ENCODE data around the gene METTL23. TPM values are rescaled to one million over a fixed set of nuclear protein-coding genes. Genes with fewer than 3 reads are reported as not detected.
"Not testable (repeated sequence)": the region's sequence is repeated elsewhere in the genome, so short reads cannot be mapped to it uniquely, and the experiment has no call there.

METTL23 gene
- total RNA-seq, 2 experiments from 2014 or later, result 35.4 to 37.8 TPM

GRCh38 chr17:76737676-76738467 lies 11.2 kb downstream of the METTL23 start, which contains the start of gene MFSD11:
MFSD11 (plus strand) TSS chr17:76738119; CDS start chr17:76738353, 234 bp downstream.
- Mint-ChIP-seq H3K27me3 (no peaks in the 10 kb centered on the region), H3K4me1 (ENCODE audit: low read depth) (peaks cover 54% of the 10 kb centered on the region), H3K9me3 (no peaks in the 10 kb centered on the region), H3K4me3 (peak within 1 kb of the TSS; percentile 96), H3K36me3 (ENCODE audit: low read depth) (peaks cover 69% of the 10 kb centered on the region), H3K27ac (peak within 1 kb of the TSS; percentile 96)
- ATAC-seq (ENCODE audit: poor library complexity) (peak; percentile 57), DNase-seq (peak; percentile 84 to 98 (median 90))
- Histone ChIP-seq H3K36me3 (ENCODE audit: insufficient read depth, low read length) (peaks cover 49% of the 10 kb centered on the region), H3K27me3 (ENCODE audit: control insufficient read depth in 1 of 2, insufficient read depth in 2 of 2, low read length in 2 of 2) (no peaks in the 10 kb centered on the region), H3K4me3 (ENCODE audit: low read length) (peak within 1 kb of the TSS; percentile 96), H3K27ac (ENCODE audit: low read depth in 1 of 2, low read length in 2 of 2) (peak within 1 kb of the TSS; percentile 99), H3K4me1 (ENCODE audit: insufficient read depth, low read length) (peaks cover 31% of the 10 kb centered on the region), H3K9me3 (ENCODE audit: control insufficient read depth in 1 of 2, insufficient read depth in 1 of 2, low read length in 2 of 2) (no peaks in the 10 kb centered on the region)
- TF ChIP-seq CTCF (IDR thresholded peaks at IDR 0.05), result no peak
- ChIA-PET POLR2A (interaction anchor here (0.6 to 7.9 kb wide), 16 partner anchors 11 to 1383 kb away, joined by 3 to 165 read pairs (median 5); partner anchors contain the start of genes JMJD6, METTL23, MXRA7 and SEC14L1), CTCF (interaction anchor here (1.0 to 3.5 kb wide), 7 partner anchors 11 to 35 kb away, joined by 3 to 15 read pairs (median 4); partner anchors contain the start of genes JMJD6 and METTL23)
- intact Hi-C loops (cut with DNase I, micrococcal nuclease), result loop anchor here (1.0 to 10.0 kb wide), 7 partner anchors 12 to 953 kb away; partner anchors contain the start of genes JMJD6 (in 1 of the 2), METTL23 (in 1 of the 2), UBE2O (in 1 of the 2) and UNK (in 1 of the 2)

- no peak for TF ChIP-seq CTCF (IDR thresholded peaks at IDR 0.05)
- H3K4me3 Mint-ChIP-seq, result peak overlapping the region; percentile 96
- ChIA-PET CTCF (interaction anchor here (1.0 to 3.5 kb wide), 7 partner anchors 11 to 34 kb away, joined by 3 to 15 read pairs (median 4); partner anchors contain the start of genes JMJD6 and METTL23), POLR2A (interaction anchor here (1.0 to 7.9 kb wide), 12 partner anchors 10 to 1220 kb away, joined by 3 to 165 read pairs (median 8); partner anchors contain the start of genes JMJD6, METTL23, MXRA7 and SEC14L1)
- Histone ChIP-seq H3K27me3 (ENCODE audit: control insufficient read depth in 1 of 2, insufficient read depth in 2 of 2, low read length in 2 of 2) (no peaks in the 10 kb centered on the region), H3K4me3 (ENCODE audit: low read length) (peak overlapping the region; percentile 96), H3K27ac (ENCODE audit: low read depth in 1 of 2, low read length in 2 of 2) (peak overlapping the region; percentile 99), H3K36me3 (ENCODE audit: insufficient read depth, low read length) (peaks cover 43% of the 10 kb centered on the region), H3K4me1 (ENCODE audit: insufficient read depth, low read length) (peaks cover 29% of the 10 kb centered on the region), H3K9me3 (ENCODE audit: control insufficient read depth in 1 of 2, insufficient read depth in 1 of 2, low read length in 2 of 2) (no peaks in the 10 kb centered on the region)
- ATAC-seq (ENCODE audit: poor library complexity), result no peak
- intact Hi-C loops (cut with DNase I, micrococcal nuclease), result loop anchor here (2.0 to 10.0 kb wide), 4 partner anchors 14 to 954 kb away; partner anchors contain the start of genes UBE2O (in 1 of the 2) and UNK (in 1 of the 2)
- no peak for DNase-seq
- no peaks in the 10 kb centered on the region for H3K9me3 Mint-ChIP-seq
- peaks cover 69% of the 10 kb centered on the region for H3K36me3 Mint-ChIP-seq (ENCODE audit: low read depth)
- peak overlapping the region; percentile 96 for H3K27ac Mint-ChIP-seq
- no peaks in the 10 kb centered on the region for H3K27me3 Mint-ChIP-seq
- peaks cover 48% of the 10 kb centered on the region for H3K4me1 Mint-ChIP-seq (ENCODE audit: low read depth)
Observed at GRCh38 chr17:76738468-76738850, 11.8 kb downstream of the METTL23 start.

GRCh38 chr17:76739568-76740115 lies 13.0 kb downstream of the METTL23 start:
- Histone ChIP-seq H3K36me3 (ENCODE audit: insufficient read depth, low read length) (peaks cover 42% of the 10 kb centered on the region), H3K4me1 (ENCODE audit: insufficient read depth, low read length) (peaks cover 17% of the 10 kb centered on the region)
- H3K27me3 Mint-ChIP-seq; H3K9me3 ChIP-seq (ENCODE audit: control insufficient read depth in 1 of 2, insufficient read depth in 1 of 2, low read length in 2 of 2); ATAC-seq (ENCODE audit: poor library complexity); H3K27ac Mint-ChIP-seq; DNase-seq; H3K27ac ChIP-seq (ENCODE audit: low read depth in 1 of 2, low read length in 2 of 2); H3K4me3 ChIP-seq (ENCODE audit: low read length); H3K9me3 Mint-ChIP-seq; H3K27me3 ChIP-seq (ENCODE audit: control insufficient read depth in 1 of 2, insufficient read depth in 2 of 2, low read length in 2 of 2): not testable (repeated sequence)
- intact Hi-C loops (cut with DNase I, micrococcal nuclease), result loop anchor here (2.0 to 10.0 kb wide), 4 partner anchors 13 to 955 kb away; partner anchors contain the start of genes UBE2O (in 1 of the 2) and UNK (in 1 of the 2)
- Mint-ChIP-seq H3K4me3 (peak overlapping the region; percentile 42), H3K36me3 (ENCODE audit: low read depth) (peaks cover 67% of the 10 kb centered on the region), H3K4me1 (ENCODE audit: low read depth) (peaks cover 36% of the 10 kb centered on the region)
- CTCF ChIA-PET, result interaction anchor here (1.0 to 3.5 kb wide), 4 partner anchors 12 to 26 kb away, joined by 3 to 15 read pairs (median 6); partner anchors contain the start of genes JMJD6 and METTL23
- POLR2A ChIA-PET, result interaction anchor here (0.6 to 7.9 kb wide), 4 partner anchors 13 to 40 kb away, joined by 3 to 165 read pairs (median 70); partner anchors contain the start of genes JMJD6, METTL23 and MXRA7
